ENCODE results near the gene PCDH9.

The PCDH9 gene

DNA sequence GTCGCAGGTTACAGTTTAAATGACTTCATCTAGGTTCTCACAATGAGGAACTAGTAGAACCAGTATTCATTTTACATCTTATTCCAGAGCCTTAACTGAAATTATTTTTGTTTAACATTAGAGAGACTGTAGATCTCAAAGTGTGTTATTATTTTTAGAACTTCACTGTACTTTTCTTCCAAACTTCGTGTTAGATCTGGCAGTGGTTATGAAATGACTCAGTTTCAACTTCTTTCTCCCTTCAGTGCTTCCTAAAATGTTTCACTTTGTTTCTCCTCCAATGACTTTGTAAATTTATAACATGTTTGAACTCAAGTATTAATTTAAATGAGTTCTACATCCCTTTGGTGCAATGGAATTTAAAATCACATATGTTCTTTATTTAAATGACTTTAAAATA, 139.3 kb downstream of the PCDH9 start:
- no peak for TF ChIP-seq CTCF (IDR thresholded peaks at IDR 0.05; ENCODE audit: borderline replicate concordance, insufficient read depth, low read depth, low read length)
- no peak overlapping the region for H3K4me3 ChIP-seq (ENCODE audit: low read depth, low read length)

GRCh38 chr13:67087527-67087926, 142.6 kb downstream of the PCDH9 start:
- H3K4me3 ChIP-seq (ENCODE audit: low read depth, low read length) = no peak overlapping the region
- no peak for TF ChIP-seq CTCF (IDR thresholded peaks at IDR 0.05; ENCODE audit: borderline replicate concordance, insufficient read depth, low read depth, low read length)

- no peak overlapping the region for H3K4me3 ChIP-seq (ENCODE audit: low read depth, low read length)
- TF ChIP-seq CTCF (IDR thresholded peaks at IDR 0.05; ENCODE audit: borderline replicate concordance, insufficient read depth, low read depth, low read length) = no peak
Measured at GRCh38 chr13:67086260-67086659, 143.9 kb downstream of the PCDH9 start.

- TF ChIP-seq CTCF (IDR thresholded peaks at IDR 0.05; ENCODE audit: borderline replicate concordance, insufficient read depth, low read depth, low read length) = no peak
- H3K4me3 ChIP-seq (ENCODE audit: low read depth, low read length) = no peak overlapping the region
Measured at GRCh38 chr13:67084066-67084465, 146.1 kb downstream of the PCDH9 start.

DNA sequence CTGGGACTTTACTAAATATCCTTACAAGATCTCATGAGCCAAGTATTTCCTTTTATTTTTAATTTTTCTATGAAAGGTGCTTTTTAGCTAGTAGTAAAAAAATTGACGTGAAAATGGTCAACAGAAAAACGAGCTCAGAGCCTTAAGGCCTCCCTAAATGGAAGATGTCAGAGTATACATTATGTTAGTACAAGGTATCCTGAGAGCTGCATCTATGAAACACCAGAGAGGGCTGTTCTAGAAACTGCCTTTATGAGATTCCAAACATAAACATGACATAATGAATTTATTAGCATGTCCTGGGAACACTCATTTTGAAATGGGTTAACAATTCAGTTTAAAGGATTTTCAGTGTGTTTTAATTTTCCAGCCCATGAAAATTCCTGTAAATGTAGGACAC, 146.6 kb downstream of the PCDH9 start:
- H3K4me3 ChIP-seq (ENCODE audit: low read depth, low read length) = no peak overlapping the region
- no peak for TF ChIP-seq CTCF (IDR thresholded peaks at IDR 0.05; ENCODE audit: borderline replicate concordance, insufficient read depth, low read depth, low read length)

DNA sequence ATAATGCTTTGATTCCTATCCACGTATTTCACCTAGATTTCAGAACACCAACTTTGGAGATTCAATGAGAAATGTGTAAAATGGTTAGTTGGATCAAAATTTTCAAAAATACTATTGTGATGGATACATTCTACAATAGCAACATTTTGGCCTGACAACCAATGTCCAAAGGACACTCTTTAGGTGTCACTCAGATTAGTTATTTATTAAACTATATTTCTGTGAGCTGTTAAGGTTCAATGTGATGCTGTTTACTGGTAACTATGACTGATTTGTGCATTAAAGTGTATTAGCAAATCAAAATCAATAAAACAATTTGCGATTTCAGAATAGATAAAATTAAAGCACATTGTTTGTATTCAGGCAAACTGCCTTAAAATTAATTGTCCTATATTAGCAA, 149.8 kb downstream of the PCDH9 start:
- no peak overlapping the region for H3K4me3 ChIP-seq (ENCODE audit: low read depth, low read length)
- TF ChIP-seq CTCF (IDR thresholded peaks at IDR 0.05; ENCODE audit: borderline replicate concordance, insufficient read depth, low read depth, low read length) = no peak

GRCh38 chr13:67078062-67078461, 152.1 kb downstream of the PCDH9 start:
- H3K4me3 ChIP-seq (ENCODE audit: low read depth, low read length) = no peak overlapping the region
- no peak for TF ChIP-seq CTCF (IDR thresholded peaks at IDR 0.05; ENCODE audit: borderline replicate concordance, insufficient read depth, low read depth, low read length)
